ENCODE results near the gene RNF43.
A peak's percentile ranks its signal among the peaks of the same experiment; 100 is the strongest.

RNF43 gene

GRCh38 chr17:58417300-58418092 is at the start of gene RNF43:
TSS of gene RNF43 (minus strand) at chr17:58417534. CDS start at chr17:58415577, 1,957 bp downstream.
- peak within 1 kb of the TSS; percentile 24 for H3K4me3 ChIP-seq (ENCODE audit: low read depth, low read length)
- peak; percentile 82 for TF ChIP-seq CTCF (IDR thresholded peaks at IDR 0.05; ENCODE audit: insufficient read depth, low read depth, low read length, missing control alignments)
- DNase-seq (ENCODE audit: low read depth): peak; percentile 94

DNA sequence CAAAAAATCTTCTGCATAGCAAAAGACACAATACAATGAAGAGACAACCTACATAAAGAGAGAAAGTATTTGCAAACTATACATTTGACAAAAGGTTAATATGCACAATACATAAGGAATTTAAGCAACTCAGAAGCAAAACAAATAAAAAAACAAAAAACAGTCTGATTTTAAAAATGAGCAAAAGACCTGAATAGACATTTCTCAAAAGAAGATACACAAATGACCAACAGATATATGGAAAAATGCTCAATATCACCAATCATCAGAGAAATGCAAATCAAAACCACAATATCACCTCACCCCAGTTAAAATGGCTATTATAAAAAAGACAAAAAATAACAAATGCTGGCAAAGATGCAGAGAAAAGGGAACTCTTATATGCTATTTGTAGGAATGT is 38.2 kb upstream of the RNF43 start:
- H3K4me3 ChIP-seq (ENCODE audit: low read depth, low read length): no peak overlapping the region
- TF ChIP-seq CTCF (IDR thresholded peaks at IDR 0.05; ENCODE audit: insufficient read depth, low read depth, low read length, missing control alignments): no peak
- no peak for DNase-seq (ENCODE audit: low read depth)

- TF ChIP-seq CTCF (IDR thresholded peaks at IDR 0.05; ENCODE audit: insufficient read depth, low read depth, low read length, missing control alignments): no peak
- no peak for DNase-seq (ENCODE audit: low read depth)
- no peak overlapping the region for H3K4me3 ChIP-seq (ENCODE audit: low read depth, low read length)
These were observed 35.4 kb upstream of the RNF43 start for GRCh38 chr17:58452738-58453137.

DNA sequence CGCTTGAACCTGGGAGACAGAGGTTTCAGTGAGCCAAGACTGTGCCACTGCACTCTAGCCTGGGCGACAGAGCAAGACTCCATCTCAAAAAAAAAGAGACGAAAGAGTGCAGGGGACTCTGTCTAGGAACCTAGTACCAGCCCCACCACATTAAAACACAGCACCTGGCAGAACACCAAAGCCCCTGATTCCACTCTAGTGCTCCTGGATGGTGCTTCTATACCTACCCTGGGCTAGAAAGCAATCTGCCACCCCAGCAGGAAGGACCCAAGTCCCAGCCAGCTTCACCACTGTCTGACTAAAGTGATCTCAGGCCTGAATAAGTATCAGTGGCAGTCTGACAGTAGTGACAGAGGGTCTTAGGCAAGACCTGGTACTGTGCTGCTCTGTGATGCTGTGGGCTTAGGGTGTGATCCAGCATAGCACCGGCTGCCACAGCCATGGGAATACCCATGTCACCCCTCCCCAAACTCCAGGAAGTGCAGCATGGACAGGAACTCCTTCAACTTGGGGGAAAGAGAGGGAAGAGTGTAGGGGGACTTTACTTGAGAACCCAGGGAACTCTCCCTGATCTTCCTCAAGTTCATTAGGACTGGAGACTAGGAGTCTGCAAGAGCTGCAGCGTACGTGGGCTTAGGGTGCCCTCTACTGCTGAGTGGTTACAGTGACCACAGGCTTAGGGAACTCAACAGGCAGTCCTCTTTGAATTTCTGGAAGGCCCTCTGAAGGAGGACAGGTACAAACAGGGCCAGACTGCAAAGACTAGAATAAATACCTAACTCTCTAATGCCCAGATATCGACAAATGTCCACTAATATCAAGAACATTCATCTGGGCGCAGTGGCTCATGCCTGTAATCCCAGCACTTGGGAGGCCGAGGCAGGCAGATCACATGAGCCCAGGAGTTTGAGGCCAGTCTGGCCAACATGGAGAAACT is 30.0 kb upstream of the RNF43 start:
- peak; percentile 91 for DNase-seq (ENCODE audit: low read depth)
- TF ChIP-seq CTCF (IDR thresholded peaks at IDR 0.05; ENCODE audit: insufficient read depth, low read depth, low read length, missing control alignments): peak; percentile 91
- H3K4me3 ChIP-seq (ENCODE audit: low read depth, low read length): no peak overlapping the region

DNA sequence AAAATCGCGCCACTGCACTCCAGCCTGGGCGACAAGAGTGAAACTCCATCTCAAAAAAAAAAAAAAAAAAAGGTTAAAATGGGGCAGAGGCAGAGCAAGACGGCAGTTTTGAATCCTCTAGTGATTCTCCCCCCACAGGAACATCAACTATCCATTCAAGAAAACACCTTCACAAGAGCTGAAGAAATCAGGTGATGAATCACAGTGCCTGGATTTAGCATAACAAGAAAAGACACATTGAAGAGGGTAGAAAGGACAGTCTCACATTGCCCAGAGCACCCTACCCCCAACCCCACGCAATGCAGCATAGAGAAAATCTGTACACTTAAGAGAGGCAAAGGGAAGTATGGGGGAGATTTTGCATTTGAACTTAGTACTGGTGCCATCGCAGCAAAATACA is 28.8 kb upstream of the RNF43 start:
- no peak for TF ChIP-seq CTCF (IDR thresholded peaks at IDR 0.05; ENCODE audit: insufficient read depth, low read depth, low read length, missing control alignments)
- DNase-seq (ENCODE audit: low read depth): no peak
- H3K4me3 ChIP-seq (ENCODE audit: low read depth, low read length): no peak overlapping the region

DNA sequence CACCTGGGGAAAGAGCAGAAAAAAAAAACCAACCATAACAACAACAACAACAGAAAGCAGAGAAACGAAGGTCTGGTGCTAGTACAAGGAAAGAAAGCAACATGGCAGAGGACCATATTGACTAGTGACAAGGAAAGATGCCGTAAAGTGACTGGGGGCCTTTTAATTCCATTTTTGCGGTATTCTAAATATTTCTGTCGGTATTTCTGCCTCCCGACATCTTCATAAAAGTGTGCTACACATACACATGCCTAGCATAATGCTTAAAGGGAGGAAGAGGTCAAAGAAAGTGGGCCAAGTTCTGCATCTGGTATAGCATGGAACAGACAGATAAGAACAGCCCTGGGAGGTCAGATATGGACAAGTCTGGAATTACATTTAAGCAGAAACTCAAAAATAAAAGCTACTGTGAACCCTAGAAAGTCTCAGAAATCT is 19.5 kb upstream of the RNF43 start:
- no peak for TF ChIP-seq CTCF (IDR thresholded peaks at IDR 0.05; ENCODE audit: insufficient read depth, low read depth, low read length, missing control alignments)
- no peak for DNase-seq (ENCODE audit: low read depth)
- no peak overlapping the region for H3K4me3 ChIP-seq (ENCODE audit: low read depth, low read length)

All from GM12865 (cell line).